ENCODE data around the gene RALGAPA1. TPM values are rescaled to one million over a fixed set of nuclear protein-coding genes. Genes with fewer than 3 reads are reported as not detected.
A peak's percentile ranks its signal among the peaks of the same experiment; 100 is the strongest.

The RALGAPA1 gene
- polyA plus RNA-seq, 1 of the 3 experiments (the other 2 are of a cell fraction) = 3.6 TPM

DNA sequence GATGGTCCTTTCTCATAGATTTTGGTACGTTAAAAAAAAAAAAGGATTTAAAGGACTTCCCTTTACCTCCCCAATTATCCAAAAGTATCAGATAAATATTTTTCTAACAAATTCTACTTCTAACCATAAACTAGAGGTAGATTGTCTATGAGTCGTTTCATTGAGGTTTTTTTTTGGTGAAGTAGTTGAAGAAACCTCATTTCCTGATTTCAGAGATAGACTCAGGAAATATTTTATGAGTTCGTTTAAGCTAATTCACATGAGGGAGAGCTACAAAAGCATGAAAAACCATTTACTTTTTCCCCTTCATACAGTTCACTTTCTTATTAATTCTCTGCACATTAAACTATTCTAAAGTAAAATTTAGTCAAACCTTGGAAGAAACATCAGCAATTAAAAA lies 112.5 kb downstream of the RALGAPA1 start:
- no peak overlapping the region for H3K4me3 ChIP-seq (ENCODE audit: low read depth in 2 of 2, low read length in 1 of 2)
- ChIA-PET POLR2A (no interaction called here), CTCF (interaction anchor here (0.6 to 0.7 kb wide), 3 partner anchors 140 to 554 kb away, joined by 3 read pairs; no protein-coding TSS in a partner anchor)
- no peak overlapping the region for H3K4me2 ChIP-seq
- DNase-seq = no peak
- no peaks in the 10 kb centered on the region for H3K79me2 ChIP-seq (ENCODE audit: insufficient read depth)
- no peaks in the 10 kb centered on the region for H3K36me3 ChIP-seq (replicated peaks in 1 of 2; ENCODE audit: control insufficient read depth in 1 of 2, insufficient read depth in 2 of 2, low read length in 1 of 2)
- WGBS (ENCODE audit: low lambda C conversion rate) = 76% methylated on average over 3 of the region's 3 CpGs
- H3F3A ChIP-seq (replicated peaks; ENCODE audit: insufficient read depth) = peaks cover 4% of the 10 kb centered on the region
- peaks cover 5 to 9% of the 10 kb centered on the region in 2 experiments; a peak in 3 of 4 replicates for H3K4me1 ChIP-seq (ENCODE audit: control insufficient read depth in 1 of 2, insufficient read depth in 2 of 2, low read depth in 1 of 2, low read length in 1 of 2)
- no peaks in the 10 kb centered on the region for H4K20me1 ChIP-seq (ENCODE audit: insufficient read depth)
- no peak overlapping the region for H2AFZ ChIP-seq (ENCODE audit: low read depth)
- no peaks in the 10 kb centered on the region for H3K9me2 ChIP-seq
- no peaks in the 10 kb centered on the region for H3K9me3 ChIP-seq
- no peak overlapping the region for H3K27ac ChIP-seq (ENCODE audit: low read depth in 2 of 2, low read length in 1 of 2)
- TF ChIP-seq EP300 (IDR thresholded peaks at IDR 0.05; ENCODE audit: borderline replicate concordance in 1 of 2, low read depth in 1 of 2, low read length in 1 of 2) = no peak
- no peak for TF ChIP-seq RXRA (IDR thresholded peaks at IDR 0.05; ENCODE audit: borderline replicate concordance, low read depth)
- TF ChIP-seq FOSL2 (IDR thresholded peaks at IDR 0.05; ENCODE audit: borderline replicate concordance, low read depth) = no peak
- TF ChIP-seq SIN3A (IDR thresholded peaks at IDR 0.05; ENCODE audit: borderline replicate concordance, low read depth, low read length) = no peak
- H3K9ac ChIP-seq = no peak overlapping the region
- no peaks in the 10 kb centered on the region for H3K27me3 ChIP-seq (ENCODE audit: insufficient read depth)

- H3K4me1 ChIP-seq (ENCODE audit: control insufficient read depth in 1 of 2, insufficient read depth in 2 of 2, low read depth in 1 of 2, low read length in 1 of 2) = peaks cover 5 to 9% of the 10 kb centered on the region in 2 experiments; a peak in 3 of 4 replicates
- H3K9me3 ChIP-seq = no peaks in the 10 kb centered on the region
- WGBS (ENCODE audit: low lambda C conversion rate) = 95% methylated on average over 3 of the region's 3 CpGs
- H3K79me2 ChIP-seq (ENCODE audit: insufficient read depth) = no peaks in the 10 kb centered on the region
- H3K36me3 ChIP-seq (replicated peaks in 1 of 2; ENCODE audit: control insufficient read depth in 1 of 2, insufficient read depth in 2 of 2, low read length in 1 of 2) = no peaks in the 10 kb centered on the region
- H2AFZ ChIP-seq (ENCODE audit: low read depth) = no peak overlapping the region
- no peak overlapping the region for H3K9ac ChIP-seq
- no peak overlapping the region for H3K27ac ChIP-seq (ENCODE audit: low read depth in 2 of 2, low read length in 1 of 2)
- H3K4me3 ChIP-seq (ENCODE audit: low read depth in 2 of 2, low read length in 1 of 2) = no peak overlapping the region
- POLR2A ChIA-PET = no interaction called here
- CTCF ChIA-PET = interaction anchor here (0.6 to 1.3 kb wide), 2 partner anchors 118 to 139 kb away, joined by 3 read pairs; no protein-coding TSS in a partner anchor
- no peaks in the 10 kb centered on the region for H4K20me1 ChIP-seq (ENCODE audit: insufficient read depth)
- H3K9me2 ChIP-seq = no peaks in the 10 kb centered on the region
- no peaks in the 10 kb centered on the region for H3K27me3 ChIP-seq (ENCODE audit: insufficient read depth)
- TF ChIP-seq SIN3A (IDR thresholded peaks at IDR 0.05; ENCODE audit: borderline replicate concordance, low read depth, low read length) = no peak
- TF ChIP-seq TEAD4 (IDR thresholded peaks at IDR 0.05; ENCODE audit: borderline replicate concordance, insufficient read depth) = no peak
- H3K4me2 ChIP-seq = no peak overlapping the region
- H3F3A ChIP-seq (replicated peaks; ENCODE audit: insufficient read depth) = peaks cover 4% of the 10 kb centered on the region
- DNase-seq = no peak
Observed at GRCh38 chr14:35696119-35696518, 113.0 kb downstream of the RALGAPA1 start.

GRCh38 chr14:35695647-35696046 lies 113.4 kb downstream of the RALGAPA1 start:
- H3K4me3 ChIP-seq (ENCODE audit: low read depth in 2 of 2, low read length in 1 of 2) = no peak overlapping the region
- H3K9ac ChIP-seq = no peak overlapping the region
- peaks cover 5 to 9% of the 10 kb centered on the region in 2 experiments; a peak in 3 of 4 replicates for H3K4me1 ChIP-seq (ENCODE audit: control insufficient read depth in 1 of 2, insufficient read depth in 2 of 2, low read depth in 1 of 2, low read length in 1 of 2)
- peaks cover 4% of the 10 kb centered on the region for H3F3A ChIP-seq (replicated peaks; ENCODE audit: insufficient read depth)
- ChIA-PET CTCF (interaction anchor here (1.0 to 1.4 kb wide), 3 partner anchors 118 to 139 kb away, joined by 3 read pairs; no protein-coding TSS in a partner anchor), POLR2A (no interaction called here)
- peak overlapping the region in 1 of 2 experiments; percentile 36; a peak in 2 of 4 replicates for H3K27ac ChIP-seq (ENCODE audit: low read depth in 2 of 2, low read length in 1 of 2)
- no peak overlapping the region for H3K4me2 ChIP-seq
- no peak overlapping the region for H2AFZ ChIP-seq (ENCODE audit: low read depth)
- no peaks in the 10 kb centered on the region for H3K9me2 ChIP-seq
- no peak for DNase-seq
- no peaks in the 10 kb centered on the region for H3K36me3 ChIP-seq (replicated peaks in 1 of 2; ENCODE audit: control insufficient read depth in 1 of 2, insufficient read depth in 2 of 2, low read length in 1 of 2)
- no peaks in the 10 kb centered on the region for H3K27me3 ChIP-seq (ENCODE audit: insufficient read depth)
- 32% methylated on average over 1 of the region's 1 CpG for WGBS (ENCODE audit: low lambda C conversion rate)
- no peaks in the 10 kb centered on the region for H3K79me2 ChIP-seq (ENCODE audit: insufficient read depth)
- H4K20me1 ChIP-seq (ENCODE audit: insufficient read depth) = no peaks in the 10 kb centered on the region
- no peaks in the 10 kb centered on the region for H3K9me3 ChIP-seq
- TF ChIP-seq MEF2A (IDR thresholded peaks at IDR 0.05; ENCODE audit: borderline replicate concordance, low read depth) = no peak
- no peak for TF ChIP-seq EZH2phosphoT487 (IDR thresholded peaks at IDR 0.05; ENCODE audit: borderline replicate concordance, low read depth)
- no peak for TF ChIP-seq GABPA (IDR thresholded peaks at IDR 0.05; ENCODE audit: low read depth)
- TF ChIP-seq RXRA (IDR thresholded peaks at IDR 0.05; ENCODE audit: borderline replicate concordance, low read depth) = no peak
- no peak for TF ChIP-seq MAX (IDR thresholded peaks at IDR 0.05; ENCODE audit: low read depth)
- TF ChIP-seq POLR2AphosphoS5 (IDR thresholded peaks at IDR 0.05; ENCODE audit: low read depth, low read length) = no peak
- TF ChIP-seq RCOR1 (IDR thresholded peaks at IDR 0.05; ENCODE audit: low read length) = no peak
- TF ChIP-seq SIN3A (IDR thresholded peaks at IDR 0.05; ENCODE audit: borderline replicate concordance, low read depth, low read length) = no peak
- TF ChIP-seq FOXM1 (IDR thresholded peaks at IDR 0.05; ENCODE audit: low read depth) = no peak
- no peak for TF ChIP-seq SMC3 (IDR thresholded peaks at IDR 0.05; ENCODE audit: low read depth, low read length)
- no peak for TF ChIP-seq TCF12 (IDR thresholded peaks at IDR 0.05)
- TF ChIP-seq, protein P1, sequence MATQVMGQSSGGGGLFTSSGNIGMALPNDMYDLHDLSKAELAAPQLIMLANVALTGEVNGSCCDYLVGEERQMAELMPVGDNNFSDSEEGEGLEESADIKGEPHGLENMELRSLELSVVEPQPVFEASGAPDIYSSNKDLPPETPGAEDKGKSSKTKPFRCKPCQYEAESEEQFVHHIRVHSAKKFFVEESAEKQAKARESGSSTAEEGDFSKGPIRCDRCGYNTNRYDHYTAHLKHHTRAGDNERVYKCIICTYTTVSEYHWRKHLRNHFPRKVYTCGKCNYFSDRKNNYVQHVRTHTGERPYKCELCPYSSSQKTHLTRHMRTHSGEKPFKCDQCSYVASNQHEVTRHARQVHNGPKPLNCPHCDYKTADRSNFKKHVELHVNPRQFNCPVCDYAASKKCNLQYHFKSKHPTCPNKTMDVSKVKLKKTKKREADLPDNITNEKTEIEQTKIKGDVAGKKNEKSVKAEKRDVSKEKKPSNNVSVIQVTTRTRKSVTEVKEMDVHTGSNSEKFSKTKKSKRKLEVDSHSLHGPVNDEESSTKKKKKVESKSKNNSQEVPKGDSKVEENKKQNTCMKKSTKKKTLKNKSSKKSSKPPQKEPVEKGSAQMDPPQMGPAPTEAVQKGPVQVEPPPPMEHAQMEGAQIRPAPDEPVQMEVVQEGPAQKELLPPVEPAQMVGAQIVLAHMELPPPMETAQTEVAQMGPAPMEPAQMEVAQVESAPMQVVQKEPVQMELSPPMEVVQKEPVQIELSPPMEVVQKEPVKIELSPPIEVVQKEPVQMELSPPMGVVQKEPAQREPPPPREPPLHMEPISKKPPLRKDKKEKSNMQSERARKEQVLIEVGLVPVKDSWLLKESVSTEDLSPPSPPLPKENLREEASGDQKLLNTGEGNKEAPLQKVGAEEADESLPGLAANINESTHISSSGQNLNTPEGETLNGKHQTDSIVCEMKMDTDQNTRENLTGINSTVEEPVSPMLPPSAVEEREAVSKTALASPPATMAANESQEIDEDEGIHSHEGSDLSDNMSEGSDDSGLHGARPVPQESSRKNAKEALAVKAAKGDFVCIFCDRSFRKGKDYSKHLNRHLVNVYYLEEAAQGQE (IDR thresholded peaks at IDR 0.05; ENCODE audit: low read depth, low read length) = no peak
- TF ChIP-seq CTCF (IDR thresholded peaks at IDR 0.05) = no peak
- TF ChIP-seq CHD2 (IDR thresholded peaks at IDR 0.05; ENCODE audit: low read length, partially characterized antibody) = no peak
